H1 (cell line): Measurements from ENCODE around the gene DCDC2C.

Experiments used
- CBX5 ChIP-seq: fragments of 300-800, 300-1000 bp; sonication (generic); IDR thresholded peaks from 2 replicates; pipeline ENCODE4 v1.7.1; 2016; ENCODE audit warnings: antibody characterized with exemption, low read length, low read depth
- CREB1 ChIP-seq: IDR thresholded peaks from 2 replicates; pipeline ENCODE4 v1.6.1; 2012; ENCODE audit warnings: inconsistent platforms
- CTCF ChIP-seq, 3 experiments: IDR thresholded peaks; 1 replicate in 2 of 3; 2 replicates in 1 of 3; pipeline versions ENCODE4 v1.5.1 to v1.6.1; 2011; ENCODE audit warnings: low read length in 3 of 3, mild to moderate bottlenecking in 3 of 3, inconsistent platforms in 2 of 3, low read depth in 1 of 3, moderate library complexity in 1 of 3; ENCODE audit not compliant: insufficient read depth in 1 of 3; ENCODE audit errors: control extremely low read depth in 1 of 3
- EZH2 ChIP-seq: fragments of 200-600 bp; sonication (generic); IDR thresholded peaks from 2 replicates; pipeline ENCODE4 v1.7.1; 2012; ENCODE audit warnings: low read depth, mild to moderate bottlenecking, moderate library complexity, low read length, inconsistent platforms; ENCODE audit not compliant: severe bottlenecking
- HDAC2 ChIP-seq, 2 experiments: fragments of 300-600 bp in 1 of 2; sonication (generic) in 1 of 2; IDR thresholded peaks; 2 replicates each; pipeline ENCODE4 v1.6.1; 2011 to 2012; ENCODE audit warnings: low read depth in 2 of 2, low read length in 2 of 2, mild to moderate bottlenecking in 2 of 2, moderate library complexity in 2 of 2, borderline replicate concordance in 1 of 2, inconsistent platforms in 1 of 2
- HDAC6 ChIP-seq: IDR thresholded peaks from one replicate; pipeline ENCODE4 v1.7.1; 2012; ENCODE audit warnings: low read depth, mild to moderate bottlenecking, inconsistent platforms, low read length, moderate library complexity
- RAD21 ChIP-seq, 2 experiments: IDR thresholded peaks in 1 of 2; conservative IDR thresholded peaks in 1 of 2; 2 replicates each; pipeline ENCODE4 v1.6.1; 2011; ENCODE audit warnings: low read depth in 2 of 2, low read length in 2 of 2, improper control_type of control experiment in 1 of 2, inconsistent platforms in 1 of 2, mild to moderate bottlenecking in 1 of 2, moderate library complexity in 1 of 2
- RFX5 ChIP-seq: IDR thresholded peaks from 2 replicates; pipeline ENCODE4 v1.6.1; 2011; ENCODE audit warnings: low read depth, low read length, improper control_type of control experiment, borderline replicate concordance
- USF2 ChIP-seq: IDR thresholded peaks from 2 replicates; pipeline ENCODE4 v1.6.1; 2011; ENCODE audit warnings: low read length, improper control_type of control experiment

GRCh38 chr2:3704692-3705091 is 1.3 kb downstream of the DCDC2C start:
- TF ChIP-seq HDAC6: no peak
- TF ChIP-seq CBX5: no peak
- TF ChIP-seq CREB1: no peak
- TF ChIP-seq CTCF (IDR thresholded peaks at IDR 0.05; ENCODE audit: control extremely low read depth in 1 of 3, insufficient read depth in 1 of 3, low read depth in 1 of 3, low read length in 3 of 3): no peak
- no peak for TF ChIP-seq HDAC2 (IDR thresholded peaks at IDR 0.05; ENCODE audit: borderline replicate concordance in 1 of 2, low read depth in 2 of 2, low read length in 2 of 2)
- no peak for TF ChIP-seq USF2
- TF ChIP-seq EZH2: no peak
- TF ChIP-seq RAD21 (IDR thresholded peaks at IDR 0.05 in 1 of 2, conservative IDR thresholded peaks at IDR 0.05 in 1 of 2; ENCODE audit: low read depth in 2 of 2, low read length in 2 of 2): no peak
- TF ChIP-seq RFX5: no peak
